ENCODE results near the gene TRNAU1AP.

GRCh38 chr1:28551381-28551780 lies 1.5 kb upstream of the TRNAU1AP start:
- TF ChIP-seq, protein P1, sequence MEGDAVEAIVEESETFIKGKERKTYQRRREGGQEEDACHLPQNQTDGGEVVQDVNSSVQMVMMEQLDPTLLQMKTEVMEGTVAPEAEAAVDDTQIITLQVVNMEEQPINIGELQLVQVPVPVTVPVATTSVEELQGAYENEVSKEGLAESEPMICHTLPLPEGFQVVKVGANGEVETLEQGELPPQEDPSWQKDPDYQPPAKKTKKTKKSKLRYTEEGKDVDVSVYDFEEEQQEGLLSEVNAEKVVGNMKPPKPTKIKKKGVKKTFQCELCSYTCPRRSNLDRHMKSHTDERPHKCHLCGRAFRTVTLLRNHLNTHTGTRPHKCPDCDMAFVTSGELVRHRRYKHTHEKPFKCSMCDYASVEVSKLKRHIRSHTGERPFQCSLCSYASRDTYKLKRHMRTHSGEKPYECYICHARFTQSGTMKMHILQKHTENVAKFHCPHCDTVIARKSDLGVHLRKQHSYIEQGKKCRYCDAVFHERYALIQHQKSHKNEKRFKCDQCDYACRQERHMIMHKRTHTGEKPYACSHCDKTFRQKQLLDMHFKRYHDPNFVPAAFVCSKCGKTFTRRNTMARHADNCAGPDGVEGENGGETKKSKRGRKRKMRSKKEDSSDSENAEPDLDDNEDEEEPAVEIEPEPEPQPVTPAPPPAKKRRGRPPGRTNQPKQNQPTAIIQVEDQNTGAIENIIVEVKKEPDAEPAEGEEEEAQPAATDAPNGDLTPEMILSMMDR (IDR thresholded peaks at IDR 0.05; ENCODE audit: low read depth, low read length, poor library complexity, severe bottlenecking), result no peak
- no peak for TF ChIP-seq EZH2phosphoT487 (IDR thresholded peaks at IDR 0.05; ENCODE audit: borderline replicate concordance, low read length)

Measured in DOHH2 (cell line).